ENCODE results near the gene HS6ST3. TPM values are rescaled to one million over a fixed set of nuclear protein-coding genes. Genes with fewer than 3 reads are reported as not detected.

HS6ST3 gene
- total and polyA plus RNA-seq, 2 donors (not counting 3 experiments of a cell fraction or from before 2014, with no cell fraction given): 0.03 to 0.15 TPM

DNA sequence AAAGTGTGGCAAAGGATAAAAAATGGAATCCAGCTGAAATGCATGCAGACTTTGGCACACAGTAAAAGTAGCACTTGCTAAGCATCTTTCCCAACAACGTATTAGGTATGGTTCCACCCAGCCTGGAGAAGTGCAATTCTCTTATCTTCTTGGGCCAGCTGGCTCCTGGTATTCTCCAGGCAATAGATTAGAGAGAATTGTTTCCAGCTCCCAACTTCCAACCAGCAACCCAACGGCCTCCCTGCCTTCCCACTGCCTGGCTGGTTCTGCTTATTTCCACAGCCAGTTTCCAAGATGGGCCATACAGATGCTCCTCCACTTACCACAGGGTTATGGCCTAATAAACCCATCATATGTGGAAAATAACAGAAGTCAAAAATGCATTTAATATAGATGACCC lies 771.0 kb downstream of the HS6ST3 start:
- Histone ChIP-seq H3K4me2 (ENCODE audit: insufficient read depth, low read length) (no peak overlapping the region), H3K9me3 (replicated peaks; ENCODE audit: control insufficient read depth, insufficient read depth, low read length) (no peaks in the 10 kb centered on the region), H3K4me3 (replicated peaks in 1 of 3; ENCODE audit: insufficient read depth in 1 of 3, low read depth in 1 of 3, low read length in 3 of 3) (no peak overlapping the region), H2AFZ (ENCODE audit: low read depth, low read length) (no peak overlapping the region), H4K20me1 (replicated peaks; ENCODE audit: control insufficient read depth, extremely low read depth, insufficient read depth, low read length) (no peaks in the 10 kb centered on the region), H3K27me3 (ENCODE audit: control insufficient read depth in 2 of 2, insufficient read depth in 2 of 2, low read length in 2 of 2) (no peaks in the 10 kb centered on the region), H3K79me2 (ENCODE audit: control insufficient read depth, insufficient read depth, low read length) (no peaks in the 10 kb centered on the region), H3K9ac (replicated peaks; ENCODE audit: extremely low read depth, insufficient read depth, low read length) (no peak overlapping the region), H3K36me3 (ENCODE audit: control insufficient read depth in 2 of 2, extremely low read depth in 1 of 2, insufficient read depth in 2 of 2, low read length in 2 of 2) (no peaks in the 10 kb centered on the region), H3K27ac (ENCODE audit: insufficient read depth, low read depth, low read length) (no peak overlapping the region), H3K4me1 (ENCODE audit: control insufficient read depth, extremely low read depth, insufficient read depth, low read length) (no peaks in the 10 kb centered on the region), H3K9me1 (replicated peaks; ENCODE audit: control insufficient read depth, extremely low read depth, insufficient read depth, low read length) (no peaks in the 10 kb centered on the region)
- no peak for TF ChIP-seq EZH2 (IDR thresholded peaks at IDR 0.05; ENCODE audit: borderline replicate concordance, low read depth, low read length, severe bottlenecking)
- TF ChIP-seq, protein P1, sequence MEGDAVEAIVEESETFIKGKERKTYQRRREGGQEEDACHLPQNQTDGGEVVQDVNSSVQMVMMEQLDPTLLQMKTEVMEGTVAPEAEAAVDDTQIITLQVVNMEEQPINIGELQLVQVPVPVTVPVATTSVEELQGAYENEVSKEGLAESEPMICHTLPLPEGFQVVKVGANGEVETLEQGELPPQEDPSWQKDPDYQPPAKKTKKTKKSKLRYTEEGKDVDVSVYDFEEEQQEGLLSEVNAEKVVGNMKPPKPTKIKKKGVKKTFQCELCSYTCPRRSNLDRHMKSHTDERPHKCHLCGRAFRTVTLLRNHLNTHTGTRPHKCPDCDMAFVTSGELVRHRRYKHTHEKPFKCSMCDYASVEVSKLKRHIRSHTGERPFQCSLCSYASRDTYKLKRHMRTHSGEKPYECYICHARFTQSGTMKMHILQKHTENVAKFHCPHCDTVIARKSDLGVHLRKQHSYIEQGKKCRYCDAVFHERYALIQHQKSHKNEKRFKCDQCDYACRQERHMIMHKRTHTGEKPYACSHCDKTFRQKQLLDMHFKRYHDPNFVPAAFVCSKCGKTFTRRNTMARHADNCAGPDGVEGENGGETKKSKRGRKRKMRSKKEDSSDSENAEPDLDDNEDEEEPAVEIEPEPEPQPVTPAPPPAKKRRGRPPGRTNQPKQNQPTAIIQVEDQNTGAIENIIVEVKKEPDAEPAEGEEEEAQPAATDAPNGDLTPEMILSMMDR (IDR thresholded peaks at IDR 0.05; ENCODE audit: extremely low read depth in 1 of 2, insufficient read depth in 1 of 2, low read depth in 1 of 2, low read length in 2 of 2): no peak
- TF ChIP-seq POLR2A (IDR thresholded peaks at IDR 0.05; ENCODE audit: low read depth, low read length): no peak
- no peak for TF ChIP-seq GATA2 (IDR thresholded peaks at IDR 0.05; ENCODE audit: insufficient read depth, insufficient read length, low read depth, low read length)
- no peak for TF ChIP-seq MYC (IDR thresholded peaks at IDR 0.05; ENCODE audit: low read depth, low read length)
- no peak for TF ChIP-seq JUN (IDR thresholded peaks at IDR 0.05; ENCODE audit: borderline replicate concordance, insufficient read depth, insufficient read length, low read depth)
- TF ChIP-seq, protein P2, sequence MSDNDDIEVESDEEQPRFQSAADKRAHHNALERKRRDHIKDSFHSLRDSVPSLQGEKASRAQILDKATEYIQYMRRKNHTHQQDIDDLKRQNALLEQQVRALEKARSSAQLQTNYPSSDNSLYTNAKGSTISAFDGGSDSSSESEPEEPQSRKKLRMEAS (IDR thresholded peaks at IDR 0.05; ENCODE audit: insufficient read depth, insufficient read length): no peak
- TF ChIP-seq FOS (IDR thresholded peaks at IDR 0.05; ENCODE audit: borderline replicate concordance, insufficient read depth, low read length): no peak
- POLR2A ChIA-PET: no interaction called here
- dilution Hi-C loops (cut with MboI; ENCODE audit: extremely low pct_ligation_motif_present, low sequenced_read_pairs): no loop called here
- FAIRE-seq: no peak
- intact Hi-C loops (cut with micrococcal nuclease): no loop called here
- no TSS peak for BruUV-seq (replicated peaks)
- CTCF ChIA-PET: no interaction called here
- no peak for DNase-seq (ENCODE audit: low read depth, low spot score)

Measured in endothelial cell of umbilical vein (primary cell).